ENCODE measurements around the gene HCST.

DNA sequence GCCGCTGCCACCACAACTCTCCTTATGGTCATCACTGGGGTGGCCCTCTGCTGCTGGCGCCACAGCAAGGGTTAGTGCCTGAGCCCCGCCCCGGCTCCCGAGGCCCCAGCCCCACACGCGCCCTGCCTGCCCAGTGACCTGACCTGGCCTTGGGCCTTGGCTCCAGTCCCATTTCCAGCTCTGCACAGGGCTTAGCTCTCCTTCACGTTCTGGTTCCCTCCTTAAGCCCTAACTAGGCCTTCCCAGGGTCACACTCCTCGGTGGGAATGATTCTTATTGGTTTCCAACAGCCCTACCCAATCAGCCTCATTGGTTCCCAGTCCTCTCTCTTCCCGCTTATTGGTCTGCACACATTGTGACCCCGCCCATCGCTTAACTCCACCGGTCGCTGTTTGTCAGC, 39.8 kb upstream of the HCST start:
- TF ChIP-seq, protein P1, sequence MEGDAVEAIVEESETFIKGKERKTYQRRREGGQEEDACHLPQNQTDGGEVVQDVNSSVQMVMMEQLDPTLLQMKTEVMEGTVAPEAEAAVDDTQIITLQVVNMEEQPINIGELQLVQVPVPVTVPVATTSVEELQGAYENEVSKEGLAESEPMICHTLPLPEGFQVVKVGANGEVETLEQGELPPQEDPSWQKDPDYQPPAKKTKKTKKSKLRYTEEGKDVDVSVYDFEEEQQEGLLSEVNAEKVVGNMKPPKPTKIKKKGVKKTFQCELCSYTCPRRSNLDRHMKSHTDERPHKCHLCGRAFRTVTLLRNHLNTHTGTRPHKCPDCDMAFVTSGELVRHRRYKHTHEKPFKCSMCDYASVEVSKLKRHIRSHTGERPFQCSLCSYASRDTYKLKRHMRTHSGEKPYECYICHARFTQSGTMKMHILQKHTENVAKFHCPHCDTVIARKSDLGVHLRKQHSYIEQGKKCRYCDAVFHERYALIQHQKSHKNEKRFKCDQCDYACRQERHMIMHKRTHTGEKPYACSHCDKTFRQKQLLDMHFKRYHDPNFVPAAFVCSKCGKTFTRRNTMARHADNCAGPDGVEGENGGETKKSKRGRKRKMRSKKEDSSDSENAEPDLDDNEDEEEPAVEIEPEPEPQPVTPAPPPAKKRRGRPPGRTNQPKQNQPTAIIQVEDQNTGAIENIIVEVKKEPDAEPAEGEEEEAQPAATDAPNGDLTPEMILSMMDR (IDR thresholded peaks at IDR 0.05): no peak
- TF ChIP-seq POLR2AphosphoS5 (IDR thresholded peaks at IDR 0.05) (no peak), POLR2A (IDR thresholded peaks at IDR 0.05) (no peak)
